Subcutaneous adipose tissue (tissue), 4 donors: ENCODE results near the gene HOXD9. TPM values are rescaled to one million over a fixed set of nuclear protein-coding genes. Genes with fewer than 3 reads are reported as not detected.

Experiments
- total RNA-seq, 4 donors: library from RNA; depleted of rRNA; stranded (reverse); fragments of >200 nt; gene quantifications; one replicate each; pipeline ENCODE4 v1.1.0, GENCODE V29; 2016
- TF ChIP-seq, protein P1 (sequence below): fragments of 450-650 bp; IDR thresholded peaks from one replicate; pipeline ENCODE4 v1.5.1; 2016; ENCODE audit warnings: low read depth, mild to moderate bottlenecking, control low read depth, antibody characterized with exemption, moderate library complexity

Gene HOXD9
- total RNA-seq, 4 donors from 2014 or later, result 1.9 to 6.4 (median 3.7) TPM

DNA sequence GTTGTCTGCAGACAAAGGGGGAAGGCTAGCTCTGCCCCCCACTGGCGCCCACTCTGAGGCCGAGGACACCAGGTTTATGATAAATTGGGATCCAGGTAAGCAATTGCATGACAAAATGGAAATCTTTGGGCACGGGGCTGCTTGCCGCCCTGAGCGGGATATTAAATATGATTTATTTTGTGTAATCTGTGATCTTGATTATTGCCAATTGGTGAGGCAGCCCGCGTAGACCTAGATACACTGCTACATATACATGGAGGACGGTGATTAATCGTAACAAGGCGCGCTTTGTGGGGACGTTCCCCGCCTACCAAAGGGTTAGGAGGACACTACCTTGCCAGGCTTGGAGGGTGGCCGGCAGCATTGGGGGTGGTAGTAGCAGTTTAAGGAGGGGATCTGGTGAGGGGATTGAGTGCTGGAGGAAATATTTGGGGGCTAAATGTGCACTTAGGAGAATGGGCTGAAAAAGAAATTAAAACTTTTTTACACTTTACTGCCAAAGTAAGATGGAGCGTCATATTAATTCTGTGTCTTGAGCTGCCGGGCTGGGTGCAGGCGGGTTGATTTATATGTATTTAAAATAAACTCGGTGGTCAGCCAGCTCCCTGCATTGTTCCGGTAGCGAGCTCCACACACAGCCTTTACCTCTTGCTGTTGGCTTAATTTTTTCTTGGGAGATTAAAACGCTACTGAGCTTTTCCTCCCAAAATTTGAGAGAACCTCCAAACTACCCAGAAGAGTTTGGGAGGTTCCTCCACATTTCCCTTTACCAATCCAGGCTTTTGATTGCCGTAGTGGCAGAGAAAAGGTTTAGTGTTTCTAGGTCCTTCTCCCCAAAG, 38.7 kb downstream of the HOXD9 start:
- TF ChIP-seq, protein P1, sequence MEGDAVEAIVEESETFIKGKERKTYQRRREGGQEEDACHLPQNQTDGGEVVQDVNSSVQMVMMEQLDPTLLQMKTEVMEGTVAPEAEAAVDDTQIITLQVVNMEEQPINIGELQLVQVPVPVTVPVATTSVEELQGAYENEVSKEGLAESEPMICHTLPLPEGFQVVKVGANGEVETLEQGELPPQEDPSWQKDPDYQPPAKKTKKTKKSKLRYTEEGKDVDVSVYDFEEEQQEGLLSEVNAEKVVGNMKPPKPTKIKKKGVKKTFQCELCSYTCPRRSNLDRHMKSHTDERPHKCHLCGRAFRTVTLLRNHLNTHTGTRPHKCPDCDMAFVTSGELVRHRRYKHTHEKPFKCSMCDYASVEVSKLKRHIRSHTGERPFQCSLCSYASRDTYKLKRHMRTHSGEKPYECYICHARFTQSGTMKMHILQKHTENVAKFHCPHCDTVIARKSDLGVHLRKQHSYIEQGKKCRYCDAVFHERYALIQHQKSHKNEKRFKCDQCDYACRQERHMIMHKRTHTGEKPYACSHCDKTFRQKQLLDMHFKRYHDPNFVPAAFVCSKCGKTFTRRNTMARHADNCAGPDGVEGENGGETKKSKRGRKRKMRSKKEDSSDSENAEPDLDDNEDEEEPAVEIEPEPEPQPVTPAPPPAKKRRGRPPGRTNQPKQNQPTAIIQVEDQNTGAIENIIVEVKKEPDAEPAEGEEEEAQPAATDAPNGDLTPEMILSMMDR, result no peak

DNA sequence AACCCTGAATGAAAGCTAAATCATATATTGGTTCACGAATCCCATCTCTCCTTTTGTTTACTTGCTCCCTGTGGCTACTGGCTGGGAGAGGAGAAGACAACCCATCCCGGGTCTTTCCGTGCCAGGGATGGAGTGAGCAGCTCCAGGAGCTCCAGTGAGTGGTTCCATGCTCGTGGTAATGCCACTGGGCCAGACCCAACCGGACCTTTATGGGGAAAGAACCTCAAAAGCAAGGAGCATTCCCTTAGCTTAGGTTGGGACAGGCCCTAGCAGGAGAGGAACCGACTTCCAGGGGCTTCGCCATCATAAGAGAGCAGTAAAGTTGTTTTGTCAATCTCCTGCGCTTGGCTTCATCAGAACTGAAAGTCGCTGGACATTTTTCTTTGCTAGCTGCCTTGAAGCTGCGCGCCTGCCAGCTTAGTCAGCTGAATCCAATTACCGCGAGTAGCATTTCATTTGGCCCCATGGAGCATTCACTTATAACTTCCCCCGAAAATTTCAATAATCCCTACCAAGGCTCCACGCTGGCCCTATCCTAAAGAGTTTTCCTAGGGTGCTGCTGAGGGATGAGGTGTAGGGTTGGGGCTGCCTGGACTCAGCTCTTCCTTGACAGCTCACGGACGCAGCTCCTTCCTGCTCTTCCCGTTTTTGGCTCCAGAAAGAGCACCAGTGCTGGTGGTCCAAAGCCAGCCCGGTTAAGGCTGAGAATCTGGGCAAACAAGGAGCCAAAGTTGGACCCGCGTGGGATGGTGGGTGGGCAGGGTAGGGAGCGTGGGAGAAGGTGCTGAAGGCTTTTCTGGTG, 39.5 kb downstream of the HOXD9 start:
- TF ChIP-seq, protein P1, result no peak

DNA sequence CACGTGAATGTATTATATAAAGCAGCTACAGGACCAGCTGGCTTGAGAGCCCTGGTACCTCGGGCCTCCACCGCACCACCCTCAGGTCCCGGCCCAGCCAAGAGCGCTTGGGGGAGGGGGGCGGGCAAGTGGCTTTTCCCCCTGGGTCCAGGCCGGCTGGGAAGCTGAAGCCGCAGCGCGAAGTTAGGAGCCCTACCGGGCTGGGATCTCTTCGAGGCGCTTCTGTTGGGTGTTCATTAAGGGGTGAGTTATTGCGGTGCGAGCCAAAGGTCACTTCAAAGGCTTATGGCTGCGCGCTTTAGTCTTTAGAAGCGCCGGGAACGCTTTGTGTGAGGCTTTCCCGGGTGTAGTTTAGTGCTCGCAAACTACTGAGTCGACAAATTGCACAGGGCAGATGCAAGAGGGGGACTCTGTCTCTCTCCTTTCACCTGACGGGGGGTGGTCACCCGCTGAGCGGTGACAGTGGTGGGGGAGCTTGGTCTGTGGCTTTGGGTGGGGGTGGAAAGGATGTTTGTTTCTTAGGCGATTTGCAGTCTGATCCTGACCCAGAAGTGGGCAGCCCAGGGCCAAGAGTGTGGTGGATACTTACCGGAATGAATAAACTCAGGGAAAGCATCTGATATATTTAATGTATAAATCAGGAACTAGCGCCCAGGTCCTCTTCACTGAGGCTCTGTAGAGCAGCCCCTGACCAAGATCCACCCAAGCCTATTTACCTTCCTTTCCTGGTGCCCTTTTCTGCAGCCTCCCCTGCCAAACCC, 40.6 kb downstream of the HOXD9 start:
- TF ChIP-seq, protein P1, result no peak

DNA sequence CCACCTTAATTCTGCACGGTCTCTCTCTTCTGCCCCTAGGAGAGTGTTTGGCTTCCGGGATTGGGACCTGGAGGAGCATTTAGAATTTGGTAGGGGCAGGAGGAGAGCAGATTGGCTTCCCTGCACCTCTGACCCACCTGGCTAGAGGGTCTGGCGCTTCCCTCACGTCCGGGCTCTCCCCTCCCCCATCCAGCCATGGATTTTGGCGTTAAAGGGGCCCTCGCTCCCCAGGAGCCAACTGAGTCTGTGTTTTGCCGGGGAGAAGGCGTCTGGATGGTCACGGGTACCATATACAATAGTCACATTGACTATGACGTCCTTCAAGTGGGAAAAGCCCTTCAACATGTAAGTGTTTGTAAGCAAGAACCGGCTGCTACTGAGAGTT, 41.1 kb downstream of the HOXD9 start:
- TF ChIP-seq, protein P1, result no peak

DNA sequence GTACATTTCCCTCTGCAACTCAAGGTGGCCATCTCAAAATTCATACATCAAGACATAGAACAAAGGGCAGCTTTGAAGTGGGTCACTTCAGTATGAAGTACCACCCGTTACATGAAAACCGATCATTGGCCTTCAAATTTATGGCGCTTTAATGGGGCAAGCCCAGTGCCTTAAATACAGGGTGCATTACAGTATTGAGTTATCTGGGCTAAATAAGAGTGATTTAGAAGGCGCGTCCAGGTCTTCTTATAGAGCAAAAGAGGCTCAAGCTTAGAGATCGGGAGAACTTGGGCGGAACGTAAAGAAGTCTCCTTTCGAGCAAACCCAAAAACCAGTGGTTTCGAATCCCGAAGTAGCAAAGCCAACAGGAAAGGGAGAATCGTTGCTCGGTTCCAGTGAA, 41.7 kb downstream of the HOXD9 start:
- TF ChIP-seq, protein P1, result no peak

DNA sequence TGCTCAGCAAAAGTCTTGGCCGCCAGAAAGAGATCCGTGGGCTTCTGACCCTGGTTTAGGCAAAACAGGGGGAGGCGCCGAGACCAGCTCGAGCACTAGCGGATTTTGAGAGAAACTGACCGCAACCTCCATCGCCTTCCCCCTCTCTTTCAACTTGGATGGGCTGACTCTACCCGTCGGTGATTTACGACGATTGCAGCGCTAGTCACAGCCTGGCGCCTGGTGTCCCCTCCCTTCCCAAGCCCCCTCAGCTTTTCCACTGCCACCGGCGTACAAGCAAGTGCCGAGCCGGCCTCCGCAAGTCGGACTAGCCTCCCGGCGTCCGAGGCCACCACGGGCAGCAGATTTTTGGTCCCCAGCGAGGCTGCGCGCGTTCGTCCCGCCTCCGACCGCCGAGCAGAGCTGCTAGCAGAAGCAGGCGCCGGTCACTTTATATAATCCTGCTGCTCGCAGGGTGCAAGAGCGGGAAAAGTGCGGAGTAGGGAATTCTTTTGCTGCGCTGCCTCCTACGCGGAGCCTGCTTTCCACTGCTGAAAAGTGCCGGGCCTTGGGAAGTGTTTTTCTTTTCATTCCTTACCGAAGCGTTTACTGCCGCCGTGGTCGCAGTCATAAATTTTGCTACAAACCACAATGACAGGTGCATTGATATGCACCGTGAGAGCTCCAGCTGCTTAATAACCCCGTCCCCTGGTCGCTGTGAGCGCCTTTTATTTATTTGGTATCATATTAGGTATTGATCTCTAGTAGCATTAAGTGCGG, 42.3 kb downstream of the HOXD9 start:
- TF ChIP-seq, protein P1, result no peak
